Esophagus (tissue), 2 donors: Measurements from ENCODE around the gene LRMDA. TPM values are rescaled to one million over a fixed set of nuclear protein-coding genes. Genes with fewer than 3 reads are reported as not detected.

Experiments
- H3K27ac ChIP-seq, 2 donors: one replicate each; pipeline ENCODE4 v1.5.1; 2013; ENCODE audit warnings: low read depth in 2 of 2, mild to moderate bottlenecking in 2 of 2, inconsistent platforms in 1 of 2, low read length in 1 of 2, moderate library complexity in 1 of 2
- H3K27me3 ChIP-seq, 2 donors: one replicate each; pipeline ENCODE4 v1.6.1; 2013; ENCODE audit warnings: low read length in 2 of 2, control low read depth in 1 of 2, mild to moderate bottlenecking in 1 of 2; ENCODE audit not compliant: insufficient read depth in 2 of 2, control insufficient read depth in 1 of 2
- H3K36me3 ChIP-seq, 2 donors: one replicate each; pipeline ENCODE4 v1.6.1; 2013; ENCODE audit warnings: low read length in 1 of 2; ENCODE audit not compliant: control insufficient read depth in 2 of 2, insufficient read depth in 2 of 2
- H3K4me1 ChIP-seq, 2 donors: one replicate each; pipeline ENCODE4 v1.6.1; 2013; ENCODE audit warnings: low read length in 1 of 2; ENCODE audit not compliant: control insufficient read depth in 2 of 2, insufficient read depth in 2 of 2
- H3K4me3 ChIP-seq, 2 donors: one replicate each; pipeline ENCODE4 v1.5.1; 2013; ENCODE audit warnings: low read length in 2 of 2, mild to moderate bottlenecking in 2 of 2, low read depth in 1 of 2, moderate library complexity in 1 of 2
- H3K9me3 ChIP-seq, 2 donors: one replicate each; pipeline ENCODE4 v1.6.1; 2013; ENCODE audit warnings: mild to moderate bottlenecking in 2 of 2, low read depth in 1 of 2, low read length in 1 of 2, moderate library complexity in 1 of 2; ENCODE audit not compliant: control insufficient read depth in 2 of 2, insufficient read depth in 1 of 2
- WGBS, 2 donors: extraction: QIAGEN DNeasy Blood & Tissue Kit; methylation state at CpG; one replicate each; pipeline ENCODE4 v1.1.7; 2013; 5-methylcytosine and 5-hydroxymethylcytosine counted together
- polyA plus RNA-seq, 2 donors: library from polyadenylated mRNA; stranded (reverse); fragments of 200-250 nt; gene quantifications; one replicate each; pipeline ENCODE4 v1.2.3, GENCODE V29; 2013
- donor health status: healthy with polysubstance abuse.
- donor health status: Bipolar disorder and iron deficiency.

LRMDA gene
- polyA plus RNA-seq, 2 donors = 1.8 to 4.0 TPM

- Histone ChIP-seq H3K36me3 (no peaks in the 10 kb centered on the region), H3K9me3 (no peaks in the 10 kb centered on the region), H3K4me3 (no peak overlapping the region), H3K27ac (no peak overlapping the region), H3K4me1 (no peaks in the 10 kb centered on the region), H3K27me3 (no peaks in the 10 kb centered on the region)
- 96% methylated on average over 5 of the region's 5 CpGs for WGBS, 2 donors
Measured at GRCh38 chr10:75705426-75705825, 274.0 kb downstream of the LRMDA start.

GRCh38 chr10:75707080-75707840 lies 275.8 kb downstream of the LRMDA start:
- H3K27me3 ChIP-seq = no peaks in the 10 kb centered on the region
- H3K4me1 ChIP-seq = no peaks in the 10 kb centered on the region
- 88% methylated on average over 9 of the region's 9 CpGs for WGBS, 2 donors
- no peaks in the 10 kb centered on the region for H3K36me3 ChIP-seq
- no peak overlapping the region for H3K27ac ChIP-seq
- H3K9me3 ChIP-seq = no peaks in the 10 kb centered on the region
- H3K4me3 ChIP-seq = no peak overlapping the region

- Histone ChIP-seq H3K4me1 (no peaks in the 10 kb centered on the region), H3K4me3 (no peak overlapping the region), H3K9me3 (no peaks in the 10 kb centered on the region), H3K36me3 (no peaks in the 10 kb centered on the region), H3K27me3 (no peaks in the 10 kb centered on the region), H3K27ac (no peak overlapping the region)
- WGBS, 2 donors = 64 to 72% methylated on average over 9 of the region's 9 CpGs
Measured at GRCh38 chr10:75708060-75708459, 276.6 kb downstream of the LRMDA start.

GRCh38 chr10:75709245-75709644 lies 277.8 kb downstream of the LRMDA start:
- no peaks in the 10 kb centered on the region for H3K9me3 ChIP-seq
- H3K36me3 ChIP-seq = no peaks in the 10 kb centered on the region
- no peaks in the 10 kb centered on the region for H3K4me1 ChIP-seq
- H3K4me3 ChIP-seq = no peak overlapping the region
- H3K27ac ChIP-seq = no peak overlapping the region
- WGBS, 2 donors = 82 to 89% methylated on average over 4 of the region's 4 CpGs
- H3K27me3 ChIP-seq = no peaks in the 10 kb centered on the region

- no peak overlapping the region for H3K4me3 ChIP-seq
- no peaks in the 10 kb centered on the region for H3K36me3 ChIP-seq
- H3K4me1 ChIP-seq = no peaks in the 10 kb centered on the region
- no peaks in the 10 kb centered on the region for H3K27me3 ChIP-seq
- no peaks in the 10 kb centered on the region for H3K9me3 ChIP-seq
- 86 to 92% methylated on average over 3 of the region's 3 CpGs for WGBS, 2 donors
- no peak overlapping the region for H3K27ac ChIP-seq
Measured at GRCh38 chr10:75709811-75710210, 278.4 kb downstream of the LRMDA start.

- Histone ChIP-seq H3K36me3 (no peaks in the 10 kb centered on the region), H3K4me3 (no peak overlapping the region), H3K27me3 (no peaks in the 10 kb centered on the region), H3K27ac (no peak overlapping the region), H3K9me3 (no peaks in the 10 kb centered on the region), H3K4me1 (no peaks in the 10 kb centered on the region)
- 54 to 56% methylated on average over 22 of the region's 22 CpGs for WGBS, 2 donors
Measured at GRCh38 chr10:75712242-75712880, 280.9 kb downstream of the LRMDA start.

- Histone ChIP-seq H3K27ac (no peak overlapping the region), H3K9me3 (no peaks in the 10 kb centered on the region), H3K4me1 (no peaks in the 10 kb centered on the region), H3K4me3 (no peak overlapping the region), H3K27me3 (no peaks in the 10 kb centered on the region), H3K36me3 (no peaks in the 10 kb centered on the region)
- WGBS, 2 donors = 88 to 90% methylated on average over 3 of the region's 3 CpGs
Measured at GRCh38 chr10:75716506-75716905, 285.1 kb downstream of the LRMDA start.

GRCh38 chr10:75717126-75717916 lies 285.9 kb downstream of the LRMDA start:
- Histone ChIP-seq H3K27ac (no peak overlapping the region), H3K9me3 (no peaks in the 10 kb centered on the region), H3K27me3 (no peaks in the 10 kb centered on the region), H3K36me3 (no peaks in the 10 kb centered on the region), H3K4me3 (no peak overlapping the region), H3K4me1 (no peaks in the 10 kb centered on the region)
- 90 to 92% methylated on average over 10 of the region's 10 CpGs for WGBS, 2 donors

- peaks cover 0 to 4% of the 10 kb centered on the region in 2 donors for H3K4me1 ChIP-seq
- no peaks in the 10 kb centered on the region for H3K36me3 ChIP-seq
- no peaks in the 10 kb centered on the region for H3K9me3 ChIP-seq
- no peaks in the 10 kb centered on the region for H3K27me3 ChIP-seq
- no peak overlapping the region for H3K27ac ChIP-seq
- no peak overlapping the region for H3K4me3 ChIP-seq
Measured at GRCh38 chr10:75718991-75719390, 287.6 kb downstream of the LRMDA start.
